ENCODE data around the gene CAPN11. TPM values are rescaled to one million over a fixed set of nuclear protein-coding genes. Genes with fewer than 3 reads are reported as not detected.

Gene CAPN11
- total RNA-seq, 2 donors from 2014 or later: 0.16 to 0.44 TPM

- no peak for TF ChIP-seq CTCF (IDR thresholded peaks at IDR 0.05)
- DNase-seq (ENCODE audit: low spot score): no peak
- no peak overlapping the region for H3K27ac ChIP-seq
- no peaks in the 10 kb centered on the region for H3K27me3 ChIP-seq
- H3K9me3 ChIP-seq: no peaks in the 10 kb centered on the region
- no peak overlapping the region for H3K4me3 ChIP-seq
- peaks cover 24% of the 10 kb centered on the region for H3K36me3 ChIP-seq
- H3K4me1 ChIP-seq: peaks cover 0 to 19% of the 10 kb centered on the region in 2 donors
These were observed 6.1 kb upstream of the CAPN11 start for GRCh38 chr6:44152533-44152932.

- Histone ChIP-seq H3K4me3 (no peak overlapping the region), H3K4me1 (peaks cover 0 to 19% of the 10 kb centered on the region in 2 donors), H3K27me3 (no peaks in the 10 kb centered on the region), H3K36me3 (peaks cover 12% of the 10 kb centered on the region), H3K9me3 (no peaks in the 10 kb centered on the region), H3K27ac (no peak overlapping the region)
- TF ChIP-seq CTCF (IDR thresholded peaks at IDR 0.05): no peak
- DNase-seq (ENCODE audit: low spot score): no peak
These were observed 4.6 kb upstream of the CAPN11 start for GRCh38 chr6:44154067-44154466.

- TF ChIP-seq CTCF (IDR thresholded peaks at IDR 0.05): no peak
- Histone ChIP-seq H3K4me1 (peaks cover 0 to 5% of the 10 kb centered on the region in 2 donors), H3K27me3 (no peaks in the 10 kb centered on the region), H3K27ac (no peak overlapping the region), H3K4me3 (no peak overlapping the region), H3K36me3 (no peaks in the 10 kb centered on the region), H3K9me3 (no peaks in the 10 kb centered on the region)
- DNase-seq (ENCODE audit: low spot score): no peak
These were observed 2.0 kb upstream of the CAPN11 start for GRCh38 chr6:44156494-44157151.

GRCh38 chr6:44157152-44157521 lies 1.5 kb upstream of the CAPN11 start:
- Histone ChIP-seq H3K27me3 (no peaks in the 10 kb centered on the region), H3K27ac (no peak overlapping the region), H3K4me1 (no peaks in the 10 kb centered on the region), H3K4me3 (no peak overlapping the region), H3K36me3 (no peaks in the 10 kb centered on the region), H3K9me3 (no peaks in the 10 kb centered on the region)
- TF ChIP-seq CTCF (IDR thresholded peaks at IDR 0.05): no peak
- no peak for DNase-seq (ENCODE audit: low spot score)

GRCh38 chr6:44161997-44162338 lies 3.3 kb downstream of the CAPN11 start:
- H3K9me3 ChIP-seq: no peaks in the 10 kb centered on the region
- H3K4me3 ChIP-seq: no peak overlapping the region
- no peaks in the 10 kb centered on the region for H3K36me3 ChIP-seq
- H3K4me1 ChIP-seq: no peaks in the 10 kb centered on the region
- H3K27ac ChIP-seq: no peak overlapping the region
- DNase-seq (ENCODE audit: low spot score): no peak
- H3K27me3 ChIP-seq: no peaks in the 10 kb centered on the region
- TF ChIP-seq CTCF (IDR thresholded peaks at IDR 0.05): no peak

All from right atrium auricular region (tissue), 2 donors.